Stimulated activated CD4-positive, alpha-beta T cell treated with anti-CD3 and anti-CD28 coated beads, TNF-alpha, amount 100 ng/mL, for 4 hours (primary cell): Measurements from ENCODE around the gene ERI3.

Experiments used
- DNase-seq, 3 experiments: peaks; one replicate each; pipeline ENCODE4 v3.0.0-alpha.2; 2020; ENCODE audit warnings: low read depth in 3 of 3

Gene ERI3

GRCh38 chr1:44288883-44289282 is 66.2 kb downstream of the ERI3 start:
- no peak for DNase-seq

- DNase-seq = no peak
Observed at GRCh38 chr1:44284184-44284583, 70.9 kb downstream of the ERI3 start.

- no peak for DNase-seq
Observed at GRCh38 chr1:44283524-44284173, 71.4 kb downstream of the ERI3 start.

GRCh38 chr1:44282704-44283426 is 72.2 kb downstream of the ERI3 start:
- no peak for DNase-seq

- DNase-seq = no peak
Observed at GRCh38 chr1:44281962-44282703, 72.9 kb downstream of the ERI3 start.

- DNase-seq = no peak
Observed at GRCh38 chr1:44276901-44277300, 78.2 kb downstream of the ERI3 start.

GRCh38 chr1:44275991-44276405 is 79.1 kb downstream of the ERI3 start:
- DNase-seq = no peak

GRCh38 chr1:44275296-44275962 is 79.6 kb downstream of the ERI3 start:
- no peak for DNase-seq

- no peak for DNase-seq
Observed at GRCh38 chr1:44273560-44274350, 81.3 kb downstream of the ERI3 start.

GRCh38 chr1:44272992-44273391 is 82.1 kb downstream of the ERI3 start:
- no peak for DNase-seq

GRCh38 chr1:44271646-44272045 is 83.4 kb downstream of the ERI3 start:
- DNase-seq = no peak

- no peak for DNase-seq
Observed at GRCh38 chr1:44270686-44271628, 84.1 kb downstream of the ERI3 start.

GRCh38 chr1:44268054-44268453 is 87.0 kb downstream of the ERI3 start:
- DNase-seq = no peak

- DNase-seq = no peak
Observed at GRCh38 chr1:44267438-44267837, 87.6 kb downstream of the ERI3 start.

- no peak for DNase-seq
Observed at GRCh38 chr1:44266400-44267344, 88.4 kb downstream of the ERI3 start.

GRCh38 chr1:44265656-44266358 is 89.2 kb downstream of the ERI3 start:
- DNase-seq = no peak

- no peak for DNase-seq
Observed at GRCh38 chr1:44264451-44264771, 90.6 kb downstream of the ERI3 start.

- no peak for DNase-seq
Observed at GRCh38 chr1:44263568-44264450, 91.2 kb downstream of the ERI3 start.
